WERI-Rb-1 (cell line): Measurements from ENCODE around the gene TGFBR3.
A peak's percentile ranks its signal among the peaks of the same experiment; 100 is the strongest.

Experiments
- DNase-seq: peaks from one replicate; pipeline ENCODE4 v3.0.0-alpha.2; 2020
- H3K27ac ChIP-seq: fragments of 250-450 bp; sonication (Bioruptor Pico); 2 replicates; pipeline ENCODE4 v1.5.1; 2020; ENCODE audit warnings: mild to moderate bottlenecking, moderate library complexity
- H3K27me3 ChIP-seq: fragments of 250-450 bp; sonication (Bioruptor Pico); 2 replicates; pipeline ENCODE4 v1.5.1; 2021; ENCODE audit warnings: mild to moderate bottlenecking, low read depth, moderate library complexity; ENCODE audit not compliant: insufficient read depth, severe bottlenecking
- H3K36me3 ChIP-seq: fragments of 250-450 bp; sonication (Bioruptor Pico); 2 replicates; pipeline ENCODE4 v1.5.1; 2020; ENCODE audit warnings: mild to moderate bottlenecking, moderate library complexity
- H3K4me3 ChIP-seq: 2 replicates; pipeline ENCODE4 v1.5.1; 2011; ENCODE audit warnings: low read depth, mild to moderate bottlenecking, control low read depth, low read length
- H3K9me3 ChIP-seq: fragments of 250-450 bp; sonication (Bioruptor Pico); 2 replicates; pipeline ENCODE4 v1.5.1; 2021; ENCODE audit warnings: mild to moderate bottlenecking, moderate library complexity; ENCODE audit not compliant: severe bottlenecking
- TF ChIP-seq, protein P1 (sequence below): IDR thresholded peaks from 2 replicates; pipeline ENCODE4 v1.5.1; 2011; ENCODE audit warnings: low read depth, mild to moderate bottlenecking, control low read depth, inconsistent platforms, low read length

TGFBR3 gene

DNA sequence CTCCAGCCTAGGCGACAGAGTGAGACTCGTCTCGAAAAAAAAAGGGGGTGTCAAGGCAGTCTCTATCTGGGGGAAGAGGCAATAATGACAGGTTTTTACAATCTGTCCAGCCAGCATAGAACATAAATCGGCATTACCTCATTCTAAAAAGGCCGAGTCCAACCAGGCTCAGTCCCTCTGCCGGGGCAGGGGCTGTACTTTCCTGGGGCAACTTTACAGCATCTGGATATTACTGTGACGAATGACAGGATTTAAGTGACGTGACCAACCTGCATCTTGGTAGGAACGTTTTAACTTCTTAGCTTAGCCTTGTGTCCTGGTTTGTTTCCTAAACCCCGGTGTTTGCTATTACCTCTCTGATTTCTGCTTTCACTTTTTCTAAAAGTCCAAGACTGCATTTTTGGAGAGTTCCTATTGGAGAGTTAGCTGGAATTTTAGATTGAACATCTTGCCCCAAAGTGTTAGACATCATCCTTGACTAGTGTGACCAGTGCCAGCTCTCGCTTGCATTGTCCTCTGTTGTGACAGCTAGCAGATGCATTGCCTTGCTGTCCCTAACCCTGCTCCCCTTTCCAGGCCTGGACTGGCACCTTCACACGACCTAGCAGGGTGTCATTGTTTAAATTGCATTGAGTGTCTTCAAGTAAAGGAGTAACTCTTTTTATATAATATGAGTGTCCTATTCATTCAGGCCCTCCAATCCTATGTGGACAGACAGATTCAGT is 96.5 kb downstream of the TGFBR3 start:
- no peak overlapping the region for H3K4me3 ChIP-seq
- H3K36me3 ChIP-seq, result no peaks in the 10 kb centered on the region
- TF ChIP-seq, protein P1, sequence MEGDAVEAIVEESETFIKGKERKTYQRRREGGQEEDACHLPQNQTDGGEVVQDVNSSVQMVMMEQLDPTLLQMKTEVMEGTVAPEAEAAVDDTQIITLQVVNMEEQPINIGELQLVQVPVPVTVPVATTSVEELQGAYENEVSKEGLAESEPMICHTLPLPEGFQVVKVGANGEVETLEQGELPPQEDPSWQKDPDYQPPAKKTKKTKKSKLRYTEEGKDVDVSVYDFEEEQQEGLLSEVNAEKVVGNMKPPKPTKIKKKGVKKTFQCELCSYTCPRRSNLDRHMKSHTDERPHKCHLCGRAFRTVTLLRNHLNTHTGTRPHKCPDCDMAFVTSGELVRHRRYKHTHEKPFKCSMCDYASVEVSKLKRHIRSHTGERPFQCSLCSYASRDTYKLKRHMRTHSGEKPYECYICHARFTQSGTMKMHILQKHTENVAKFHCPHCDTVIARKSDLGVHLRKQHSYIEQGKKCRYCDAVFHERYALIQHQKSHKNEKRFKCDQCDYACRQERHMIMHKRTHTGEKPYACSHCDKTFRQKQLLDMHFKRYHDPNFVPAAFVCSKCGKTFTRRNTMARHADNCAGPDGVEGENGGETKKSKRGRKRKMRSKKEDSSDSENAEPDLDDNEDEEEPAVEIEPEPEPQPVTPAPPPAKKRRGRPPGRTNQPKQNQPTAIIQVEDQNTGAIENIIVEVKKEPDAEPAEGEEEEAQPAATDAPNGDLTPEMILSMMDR, result no peak
- H3K9me3 ChIP-seq, result peaks cover 3% of the 10 kb centered on the region
- no peak overlapping the region for H3K27ac ChIP-seq
- no peak for DNase-seq
- H3K27me3 ChIP-seq, result no peaks in the 10 kb centered on the region

DNA sequence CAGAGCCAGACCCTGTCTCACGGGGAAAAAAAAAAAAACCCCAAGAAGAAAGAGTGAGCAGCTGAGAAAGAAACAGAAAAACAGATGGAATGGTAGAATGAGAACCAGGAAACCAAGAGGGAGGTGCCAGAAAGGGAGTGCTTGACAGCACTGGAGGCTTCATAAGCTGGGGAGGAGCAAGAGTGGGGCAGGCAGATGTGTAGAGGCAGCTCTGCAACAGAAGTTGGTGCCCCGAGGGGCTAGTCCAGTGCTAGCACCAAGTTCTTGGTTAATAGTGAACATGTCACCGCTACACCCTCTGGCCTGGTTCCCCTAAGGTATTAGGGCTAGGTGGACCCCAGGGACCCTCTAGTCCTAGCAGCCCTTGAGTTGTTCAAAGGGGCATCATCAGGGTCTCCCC is 98.0 kb downstream of the TGFBR3 start:
- no peak for DNase-seq
- Histone ChIP-seq H3K27ac (no peak overlapping the region), H3K36me3 (no peaks in the 10 kb centered on the region), H3K4me3 (no peak overlapping the region), H3K27me3 (no peaks in the 10 kb centered on the region), H3K9me3 (no peaks in the 10 kb centered on the region)
- TF ChIP-seq, protein P1, result no peak

DNA sequence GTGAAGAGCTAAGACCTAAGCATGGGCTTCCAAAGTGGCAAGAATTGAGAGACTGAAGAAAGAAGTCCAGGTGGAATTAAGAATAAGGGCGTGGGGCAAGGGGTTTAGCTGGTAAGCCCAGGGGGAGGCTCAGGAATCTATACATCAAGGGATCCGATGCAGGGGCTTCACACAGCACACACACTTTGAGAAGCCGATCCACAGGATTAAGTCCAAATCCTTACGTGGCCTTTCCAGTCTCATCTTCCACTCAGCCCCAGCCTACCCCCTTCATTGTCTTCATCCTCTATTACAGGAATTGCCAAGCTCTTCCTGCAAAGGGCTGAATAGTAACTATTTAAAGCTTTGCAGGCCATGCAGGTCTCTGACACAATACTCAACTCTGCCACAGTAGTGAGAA is 101.3 kb downstream of the TGFBR3 start:
- Histone ChIP-seq H3K9me3 (no peaks in the 10 kb centered on the region), H3K27ac (no peak overlapping the region), H3K36me3 (no peaks in the 10 kb centered on the region), H3K4me3 (no peak overlapping the region), H3K27me3 (no peaks in the 10 kb centered on the region)
- DNase-seq, result peak; percentile 75
- TF ChIP-seq, protein P1, result no peak

DNA sequence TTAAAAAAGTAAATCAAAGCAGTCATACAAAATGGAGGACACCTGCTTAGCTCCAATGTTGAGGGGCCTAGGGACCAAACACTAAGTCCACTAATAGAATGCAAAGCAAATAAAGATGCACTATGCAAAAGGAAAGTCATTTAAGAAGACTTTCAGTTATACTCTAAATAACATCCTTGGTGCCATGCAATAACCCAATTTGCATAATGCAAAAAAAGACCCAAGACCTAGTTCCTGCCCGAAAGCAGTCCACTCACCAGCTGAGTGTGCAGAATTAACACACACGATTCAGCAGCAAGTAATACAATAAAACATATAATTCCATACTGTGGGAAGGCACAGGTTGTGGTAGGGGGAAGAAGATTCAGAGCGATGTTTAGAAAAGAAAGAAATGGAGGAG is 101.8 kb downstream of the TGFBR3 start:
- H3K4me3 ChIP-seq, result no peak overlapping the region
- H3K36me3 ChIP-seq, result no peaks in the 10 kb centered on the region
- TF ChIP-seq, protein P1, result no peak
- DNase-seq, result no peak
- H3K27ac ChIP-seq, result no peak overlapping the region
- no peaks in the 10 kb centered on the region for H3K27me3 ChIP-seq
- no peaks in the 10 kb centered on the region for H3K9me3 ChIP-seq

DNA sequence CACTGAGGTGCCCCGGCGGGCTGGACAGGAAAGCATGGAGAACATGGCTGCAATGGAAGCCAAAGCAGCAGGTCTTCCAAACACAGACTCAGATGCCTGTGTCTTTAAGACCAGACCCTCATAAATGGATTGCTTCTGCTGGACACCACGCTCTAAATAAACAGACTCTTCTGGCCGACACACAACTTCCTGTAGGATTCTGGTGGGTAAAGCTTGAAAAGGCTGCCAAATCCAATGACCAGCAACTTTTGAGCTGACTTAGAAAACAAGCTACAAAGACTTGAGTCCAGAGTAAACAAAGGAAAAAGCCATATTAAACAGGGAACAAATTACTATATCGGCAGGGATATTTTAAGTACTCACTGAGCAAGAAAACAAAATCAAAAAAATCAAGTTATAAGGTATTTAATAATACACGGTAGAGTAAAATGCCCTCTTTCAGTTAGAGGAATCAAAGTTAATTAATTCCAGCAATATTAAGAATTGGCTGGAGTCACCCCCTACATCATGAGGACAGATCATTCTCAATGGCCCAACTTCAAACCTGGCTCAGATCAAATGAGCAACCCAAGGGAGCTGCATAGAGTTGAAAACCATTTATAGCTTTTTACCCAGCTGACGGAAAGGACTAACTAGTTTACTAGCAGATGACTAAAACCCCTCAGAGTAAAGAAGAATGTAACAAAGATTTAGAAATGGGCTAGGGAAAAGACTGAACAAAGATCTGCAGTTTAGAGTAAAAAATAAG is 102.4 kb downstream of the TGFBR3 start:
- no peak overlapping the region for H3K4me3 ChIP-seq
- no peak for DNase-seq
- H3K9me3 ChIP-seq, result no peaks in the 10 kb centered on the region
- no peak overlapping the region for H3K27ac ChIP-seq
- TF ChIP-seq, protein P1, result no peak
- no peaks in the 10 kb centered on the region for H3K36me3 ChIP-seq
- H3K27me3 ChIP-seq, result no peaks in the 10 kb centered on the region
